A673 (cell line): ENCODE data around the gene INPP5A.

Experiments
- CTCF ChIP-seq: fragments of 300-800, 200-600 bp; sonication (generic); conservative IDR thresholded peaks from 2 replicates; pipeline ENCODE4 v1.5.1; 2017; ENCODE audit warnings: low read depth, mild to moderate bottlenecking, antibody characterized with exemption, low read length, moderate library complexity, mixed read lengths
- EZH2 ChIP-seq: fragments of 200-600 bp; sonication (generic); IDR thresholded peaks from 2 replicates; pipeline ENCODE4 v1.6.1; 2017; ENCODE audit warnings: borderline replicate concordance, low read depth, mild to moderate bottlenecking, mixed read lengths, antibody characterized with exemption, low read length; ENCODE audit not compliant: poor library complexity, severe bottlenecking

DNA sequence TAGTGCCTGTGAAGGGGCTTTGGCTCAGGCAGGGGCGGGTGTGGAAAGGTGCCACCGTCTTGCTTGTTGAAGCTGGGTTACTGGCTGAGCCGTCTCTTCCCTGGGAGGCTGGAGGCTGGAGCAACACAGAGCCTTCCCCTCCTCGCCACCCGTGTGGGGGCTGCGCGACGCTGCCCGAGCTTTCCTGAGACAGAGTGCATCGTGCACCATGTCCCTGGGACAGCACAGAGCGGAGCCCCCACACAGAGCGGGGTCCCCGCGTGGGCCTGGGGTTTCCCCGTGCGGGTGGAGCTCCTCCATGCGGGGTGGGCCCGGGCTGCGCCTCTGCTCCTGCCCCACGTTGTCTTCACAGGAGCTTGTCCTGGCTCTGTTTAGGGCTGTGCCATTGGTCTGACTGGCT lies 69.9 kb downstream of the INPP5A start:
- TF ChIP-seq CTCF (no peak), EZH2 (no peak)
